Measurements from ENCODE around the gene LMOD1.

GRCh38 chr1:201893431-201893830 is 52.9 kb downstream of the LMOD1 start:
- no peak for TF ChIP-seq CTCF (IDR thresholded peaks at IDR 0.05; ENCODE audit: extremely low read depth in 1 of 2, insufficient read depth in 1 of 2, low read depth in 1 of 2, low read length in 2 of 2)
- no peak for TF ChIP-seq POLR2A (IDR thresholded peaks at IDR 0.05; ENCODE audit: low read depth, low read length)
- TF ChIP-seq EZH2 (IDR thresholded peaks at IDR 0.05; ENCODE audit: borderline replicate concordance, low read depth, low read length, severe bottlenecking) = no peak
- no peak for TF ChIP-seq POLR2AphosphoS5 (IDR thresholded peaks at IDR 0.05; ENCODE audit: insufficient read depth, low read depth, low read length)
- no peak for TF ChIP-seq FOS (IDR thresholded peaks at IDR 0.05; ENCODE audit: borderline replicate concordance, insufficient read depth, low read length)

Measured in endothelial cell of umbilical vein (primary cell).